22Rv1 (cell line): ENCODE results near the gene FAM240B.

ENCODE experiments used
- CTCF ChIP-seq: fragments of 450-650 bp; IDR thresholded peaks from 2 replicates; pipeline ENCODE4 v1.5.1; 2017; ENCODE audit warnings: mild to moderate bottlenecking
- ZFX ChIP-seq: fragments of 450-650 bp; IDR thresholded peaks from 2 replicates; pipeline ENCODE4 v1.6.1; 2017; ENCODE audit warnings: antibody characterized with exemption, borderline replicate concordance

- TF ChIP-seq CTCF (no peak), ZFX (no peak)
Measured at GRCh38 chr9:38720083-38720745, at the start of gene FAM240B.
